Neural crest cell (in vitro differentiated cells): ENCODE results near the gene SLC38A1. TPM values are rescaled to one million over a fixed set of nuclear protein-coding genes. Genes with fewer than 3 reads are reported as not detected.

Source experiments
- DNase-seq: peaks from one replicate; pipeline ENCODE4 v3.0.0; 2021; ENCODE audit warnings: low read depth, mixed read lengths, low spot score
- H3K27ac Mint-ChIP-seq: one replicate; pipeline ENCODE4 v1.8.0; 2021; ENCODE audit warnings: mild to moderate bottlenecking, mixed read lengths; ENCODE audit not compliant: unreplicated experiment
- H3K27me3 Mint-ChIP-seq: 2 replicates; pipeline ENCODE4 v1.8.0; 2021; ENCODE audit warnings: low read depth, mild to moderate bottlenecking, mixed read lengths
- H3K36me3 Mint-ChIP-seq: 2 replicates; pipeline ENCODE4 v1.8.0; 2021; ENCODE audit warnings: low read depth, mild to moderate bottlenecking, mixed read lengths
- H3K4me1 Mint-ChIP-seq: 2 replicates; pipeline ENCODE4 v1.8.0; 2021; ENCODE audit warnings: mixed read lengths
- H3K4me3 Mint-ChIP-seq: one replicate; pipeline ENCODE4 v1.8.0; 2021; ENCODE audit warnings: mild to moderate bottlenecking, mixed read lengths
- H3K9me3 Mint-ChIP-seq: 2 replicates; pipeline ENCODE4 v1.8.0; 2021; ENCODE audit warnings: mixed read lengths
- CTCF ChIP-seq: fragments of 200-600 bp; sonication (generic); conservative IDR thresholded peaks from 2 replicates; pipeline ENCODE4 v1.5.0; 2021; ENCODE audit warnings: antibody characterized with exemption, mild to moderate bottlenecking
- total RNA-seq: library from RNA; stranded (reverse); gene quantifications from 2 replicates; pipeline ENCODE4 v1.2.1, GENCODE V29; 2021

Gene SLC38A1
- total RNA-seq, 1 donor from 2014 or later, result 129 TPM

DNA sequence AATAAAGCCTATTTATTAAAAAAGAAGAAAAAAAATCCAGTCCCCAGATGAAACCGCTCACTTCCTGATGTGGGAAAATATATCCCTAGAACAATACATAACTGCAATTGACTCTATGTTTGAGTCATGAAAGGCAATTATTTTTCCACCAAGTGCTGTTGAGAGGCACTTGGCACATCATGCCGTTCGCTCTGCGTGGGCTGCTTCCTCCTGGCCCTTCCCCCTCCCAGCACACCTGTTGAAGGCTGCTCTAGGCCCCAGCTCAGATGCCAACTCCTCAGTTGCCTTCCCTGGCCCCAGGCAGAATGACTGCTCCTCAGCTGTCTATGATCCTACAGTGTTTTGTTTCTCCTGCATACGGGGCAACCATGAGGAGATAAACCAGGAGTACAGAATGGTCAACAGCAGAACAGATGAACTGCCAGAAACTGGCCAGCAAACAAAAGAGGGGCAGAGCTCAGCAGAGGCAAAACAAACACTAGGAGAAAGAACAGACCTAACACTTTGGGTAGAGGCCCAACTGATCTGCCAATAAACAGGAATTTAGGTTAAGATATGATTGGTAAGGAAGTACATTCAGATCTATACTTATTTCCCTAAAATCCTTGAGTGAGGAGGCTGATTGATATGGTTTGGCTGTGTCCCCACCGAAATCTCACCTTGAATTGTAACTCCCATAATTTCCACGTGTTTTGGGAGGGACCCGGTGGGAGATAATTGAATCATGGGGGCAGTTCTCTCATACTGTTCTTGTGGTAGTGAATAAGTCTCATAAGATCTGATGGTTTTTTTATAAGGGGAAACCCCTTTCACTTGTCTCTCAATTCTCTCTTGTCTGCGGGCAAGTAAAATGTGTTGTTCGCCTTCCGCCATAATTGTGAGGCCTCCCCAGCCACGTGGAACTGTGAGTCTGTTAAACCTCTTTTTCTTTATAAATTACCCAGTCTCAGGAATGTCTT lies 58.6 kb downstream of the SLC38A1 start:
- Mint-ChIP-seq H3K36me3 (peaks cover 37% of the 10 kb centered on the region), H3K27ac (peak overlapping the region; percentile 7), H3K4me3 (no peak overlapping the region), H3K27me3 (no peaks in the 10 kb centered on the region), H3K4me1 (peaks cover 21% of the 10 kb centered on the region), H3K9me3 (no peaks in the 10 kb centered on the region)
- TF ChIP-seq CTCF, result no peak
- DNase-seq, result no peak

GRCh38 chr12:46209170-46209569 lies 59.7 kb downstream of the SLC38A1 start:
- Mint-ChIP-seq H3K27ac (peak overlapping the region; percentile 19), H3K36me3 (peaks cover 43% of the 10 kb centered on the region), H3K4me1 (peaks cover 21% of the 10 kb centered on the region)

DNA sequence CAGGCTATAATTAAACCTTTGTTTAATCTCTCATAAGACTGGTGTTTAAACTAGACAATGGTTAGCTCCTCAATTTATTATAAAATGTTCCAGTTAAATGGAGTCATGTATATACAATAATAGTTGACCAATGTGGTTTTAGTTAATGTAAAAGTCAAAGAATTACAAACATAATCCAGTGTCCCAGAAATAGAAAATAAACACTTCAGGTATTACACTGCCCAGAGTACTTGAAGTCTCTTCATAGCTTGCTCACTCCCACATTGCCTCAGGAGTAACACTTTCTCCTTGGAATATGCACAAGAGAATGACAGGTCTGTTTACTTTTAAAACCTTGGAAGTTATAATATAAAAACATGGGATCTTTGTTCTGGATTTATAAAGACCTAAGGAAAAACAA lies 60.5 kb downstream of the SLC38A1 start:
- H3K4me1 Mint-ChIP-seq, result peaks cover 21% of the 10 kb centered on the region
- no peaks in the 10 kb centered on the region for H3K27me3 Mint-ChIP-seq
- no peak overlapping the region for H3K4me3 Mint-ChIP-seq
- DNase-seq, result no peak
- no peak overlapping the region for H3K27ac Mint-ChIP-seq
- H3K9me3 Mint-ChIP-seq, result no peaks in the 10 kb centered on the region
- peaks cover 43% of the 10 kb centered on the region for H3K36me3 Mint-ChIP-seq
- no peak for TF ChIP-seq CTCF

More at GRCh38 chr12:46209170-46209569, 59.7 kb downstream of the SLC38A1 start:
- no peak for DNase-seq
- Mint-ChIP-seq H3K27me3 (no peaks in the 10 kb centered on the region), H3K4me3 (no peak overlapping the region), H3K9me3 (no peaks in the 10 kb centered on the region)
- TF ChIP-seq CTCF, result no peak

DNA sequence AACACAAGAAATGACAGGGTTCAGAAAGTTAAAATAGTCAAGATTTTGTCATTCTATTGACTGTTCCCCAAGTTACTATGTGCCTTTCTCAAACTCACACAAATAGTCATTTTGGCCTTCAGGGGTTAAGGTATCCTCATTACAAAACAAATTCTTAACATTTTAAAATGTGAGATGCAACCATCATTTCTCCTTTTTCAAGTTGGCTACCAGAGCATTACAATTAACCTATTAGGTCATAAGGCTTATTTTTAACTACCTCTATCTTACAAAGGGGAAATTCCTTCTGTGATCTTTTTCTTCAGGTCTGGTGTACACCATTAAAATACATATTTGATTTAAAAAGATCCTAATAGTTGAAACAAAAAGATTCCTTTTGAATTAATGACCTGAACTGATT lies 61.2 kb downstream of the SLC38A1 start:
- no peak for DNase-seq
- peaks cover 46% of the 10 kb centered on the region for H3K36me3 Mint-ChIP-seq

DNA sequence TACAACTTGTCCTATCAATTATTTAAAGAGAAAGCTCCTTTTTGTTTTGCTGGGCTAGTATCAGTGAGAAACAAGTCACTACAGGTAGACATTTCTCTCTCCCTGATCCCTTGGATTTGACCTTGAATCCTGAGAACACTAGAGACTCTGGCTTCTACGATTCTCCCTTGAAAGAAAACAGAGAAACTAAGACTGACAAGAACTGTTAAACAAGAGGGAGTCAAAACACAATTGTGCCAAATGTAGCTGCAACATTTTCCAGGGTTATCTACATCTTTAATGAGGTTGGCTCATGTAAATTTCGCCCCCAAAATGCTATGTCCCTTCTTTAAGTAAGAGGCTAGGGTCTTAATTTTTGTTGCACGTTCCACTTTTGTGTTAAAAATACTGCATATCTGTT lies 62.4 kb downstream of the SLC38A1 start:
- DNase-seq, result no peak
- H3K9me3 Mint-ChIP-seq, result no peaks in the 10 kb centered on the region
- no peak overlapping the region for H3K4me3 Mint-ChIP-seq
- peaks cover 40% of the 10 kb centered on the region for H3K36me3 Mint-ChIP-seq
- H3K27me3 Mint-ChIP-seq, result no peaks in the 10 kb centered on the region
- TF ChIP-seq CTCF, result no peak
- H3K4me1 Mint-ChIP-seq, result peaks cover 21% of the 10 kb centered on the region
- no peak overlapping the region for H3K27ac Mint-ChIP-seq

More for the DNA sequence above, 61.2 kb downstream of the SLC38A1 start:
- Mint-ChIP-seq H3K9me3 (no peaks in the 10 kb centered on the region), H3K4me1 (peaks cover 21% of the 10 kb centered on the region), H3K4me3 (no peak overlapping the region), H3K27me3 (no peaks in the 10 kb centered on the region), H3K27ac (no peak overlapping the region)
- no peak for TF ChIP-seq CTCF
